OCI-LY1 (cell line): ENCODE results near the gene WDR62.

Experiments
- EZH2 ChIP-seq: fragments of 200-600 bp; sonication (generic), shearing (Covaris generic); IDR thresholded peaks from 2 replicates; pipeline ENCODE4 v1.8.0; 2017; ENCODE audit warnings: borderline replicate concordance, mixed run types, mild to moderate bottlenecking, antibody characterized with exemption, low read length, moderate library complexity, mixed read lengths
- TF ChIP-seq, protein P1 (sequence below): fragments of 200-600 bp; sonication (generic), shearing (Covaris generic); IDR thresholded peaks from 2 replicates; pipeline ENCODE4 v1.5.1; 2017; ENCODE audit warnings: mild to moderate bottlenecking, antibody characterized with exemption, low read length, moderate library complexity, mixed read lengths

- TF ChIP-seq, protein P1, sequence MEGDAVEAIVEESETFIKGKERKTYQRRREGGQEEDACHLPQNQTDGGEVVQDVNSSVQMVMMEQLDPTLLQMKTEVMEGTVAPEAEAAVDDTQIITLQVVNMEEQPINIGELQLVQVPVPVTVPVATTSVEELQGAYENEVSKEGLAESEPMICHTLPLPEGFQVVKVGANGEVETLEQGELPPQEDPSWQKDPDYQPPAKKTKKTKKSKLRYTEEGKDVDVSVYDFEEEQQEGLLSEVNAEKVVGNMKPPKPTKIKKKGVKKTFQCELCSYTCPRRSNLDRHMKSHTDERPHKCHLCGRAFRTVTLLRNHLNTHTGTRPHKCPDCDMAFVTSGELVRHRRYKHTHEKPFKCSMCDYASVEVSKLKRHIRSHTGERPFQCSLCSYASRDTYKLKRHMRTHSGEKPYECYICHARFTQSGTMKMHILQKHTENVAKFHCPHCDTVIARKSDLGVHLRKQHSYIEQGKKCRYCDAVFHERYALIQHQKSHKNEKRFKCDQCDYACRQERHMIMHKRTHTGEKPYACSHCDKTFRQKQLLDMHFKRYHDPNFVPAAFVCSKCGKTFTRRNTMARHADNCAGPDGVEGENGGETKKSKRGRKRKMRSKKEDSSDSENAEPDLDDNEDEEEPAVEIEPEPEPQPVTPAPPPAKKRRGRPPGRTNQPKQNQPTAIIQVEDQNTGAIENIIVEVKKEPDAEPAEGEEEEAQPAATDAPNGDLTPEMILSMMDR = no peak
- TF ChIP-seq EZH2 = no peak
These were observed 35.5 kb upstream of the WDR62 start for GRCh38 chr19:36019061-36019670.
